HG02763 (cell line): ENCODE results near the gene LGALS1.

Experiments
- ATAC-seq: cut with Tn5 transposase; IDR thresholded peaks from one replicate; pipeline ENCODE4 v1.9.1; 2021; ENCODE audit warnings: mild to moderate bottlenecking, moderate library complexity; ENCODE audit not compliant: unreplicated experiment

LGALS1 gene

GRCh38 chr22:37674951-37675929, at the start of gene LGALS1:
Gene LGALS1, plus strand, starts transcription at chr22:37675636. Its CDS starts 67 bp downstream, at chr22:37675703.
- peak; percentile 44 for ATAC-seq

- no peak for ATAC-seq
Measured at GRCh38 chr22:37625737-37626136, 49.7 kb upstream of the LGALS1 start.

GRCh38 chr22:37626144-37626543, 49.3 kb upstream of the LGALS1 start:
- ATAC-seq = no peak

- no peak for ATAC-seq
Measured at GRCh38 chr22:37626556-37627075, 48.8 kb upstream of the LGALS1 start.

- ATAC-seq = no peak
Measured at GRCh38 chr22:37627121-37627520, 48.3 kb upstream of the LGALS1 start.

- no peak for ATAC-seq
Measured at GRCh38 chr22:37627545-37627944, 47.9 kb upstream of the LGALS1 start.

GRCh38 chr22:37628830-37629229, 46.6 kb upstream of the LGALS1 start:
- no peak for ATAC-seq

- no peak for ATAC-seq
Measured at GRCh38 chr22:37629928-37630327, 45.5 kb upstream of the LGALS1 start.

GRCh38 chr22:37630839-37631435, 44.5 kb upstream of the LGALS1 start:
- ATAC-seq = no peak

GRCh38 chr22:37631448-37632173, 43.8 kb upstream of the LGALS1 start:
- no peak for ATAC-seq

GRCh38 chr22:37632174-37633088, 43.0 kb upstream of the LGALS1 start:
- ATAC-seq = peak; percentile 10

GRCh38 chr22:37633089-37633624, 42.3 kb upstream of the LGALS1 start:
- peak; percentile 44 for ATAC-seq

GRCh38 chr22:37633625-37634416, 41.6 kb upstream of the LGALS1 start:
- ATAC-seq = peak; percentile 47

GRCh38 chr22:37634417-37634924, 41.0 kb upstream of the LGALS1 start:
- no peak for ATAC-seq

- no peak for ATAC-seq
Measured at GRCh38 chr22:37635157-37635556, 40.3 kb upstream of the LGALS1 start.

GRCh38 chr22:37636186-37636948, 39.1 kb upstream of the LGALS1 start:
- ATAC-seq = no peak

- no peak for ATAC-seq
Measured at GRCh38 chr22:37636949-37637273, 38.5 kb upstream of the LGALS1 start.

- no peak for ATAC-seq
Measured at GRCh38 chr22:37638391-37639069, 36.9 kb upstream of the LGALS1 start.
